MM.1S (cell line): Measurements from ENCODE around the gene SPATA25.
A peak's percentile ranks its signal among the peaks of the same experiment; 100 is the strongest.

Source experiments
- EZH2 ChIP-seq: fragments of 300-600 bp; sonication (generic); optimal IDR thresholded peaks from 2 replicates; pipeline ENCODE3; 2017; ENCODE audit warnings: low read depth, mild to moderate bottlenecking, antibody characterized with exemption, low read length, mixed read lengths
- EZH2phosphoT487 ChIP-seq: fragments of 300-600 bp; sonication (generic); IDR thresholded peaks from 2 replicates; pipeline ENCODE4 v1.6.1; 2018; ENCODE audit warnings: antibody characterized with exemption, low read length
- TF ChIP-seq, protein P1 (sequence below): fragments of 300-600 bp; sonication (generic); IDR thresholded peaks from 2 replicates; pipeline ENCODE4 v1.5.1; 2016; ENCODE audit warnings: antibody characterized with exemption, low read length, mixed read lengths

DNA sequence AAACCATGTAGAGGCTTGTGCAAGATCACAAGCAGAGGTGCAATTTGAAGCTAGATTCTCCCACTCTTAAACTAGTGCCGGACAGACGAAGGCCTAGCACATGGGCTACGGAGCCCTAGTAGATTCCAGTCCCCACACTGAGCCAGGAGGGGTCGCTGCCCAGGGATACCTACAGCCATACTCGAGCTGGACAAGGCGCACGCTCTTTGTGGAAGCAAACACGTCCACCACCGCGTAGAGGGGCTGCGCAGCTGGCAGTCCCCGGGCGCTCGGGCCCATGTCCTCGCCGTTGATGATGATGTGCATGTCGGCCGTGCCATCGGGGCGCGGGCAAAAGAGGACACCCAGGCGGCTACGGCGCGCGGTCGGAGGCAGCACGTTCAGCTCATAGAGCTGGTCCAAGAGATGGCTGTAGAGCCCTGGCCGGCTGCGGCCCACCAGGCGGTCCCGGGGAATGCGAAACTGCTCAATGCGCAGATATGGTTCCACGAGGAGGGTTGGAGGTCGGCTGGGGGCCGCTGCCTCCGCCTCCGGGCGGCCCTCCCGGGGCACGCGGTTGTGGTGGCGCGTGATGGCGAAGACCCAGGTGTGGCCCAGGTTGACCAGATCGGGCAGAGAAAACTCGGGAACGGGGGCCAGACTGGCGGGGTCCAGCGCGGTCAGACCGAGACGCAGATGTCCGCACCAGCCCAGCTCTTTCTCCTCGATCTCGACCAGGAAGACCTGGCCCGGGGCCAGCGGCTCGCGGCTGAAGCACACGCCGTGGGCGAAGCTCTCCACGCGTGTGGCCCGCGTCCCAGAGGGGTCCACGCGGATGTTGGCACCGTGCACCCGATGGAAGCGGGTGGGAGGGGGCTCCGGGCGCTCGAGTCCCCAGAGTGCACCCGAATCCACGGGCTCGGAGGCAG lies 2.9 kb upstream of the SPATA25 start:
- TF ChIP-seq, protein P1, sequence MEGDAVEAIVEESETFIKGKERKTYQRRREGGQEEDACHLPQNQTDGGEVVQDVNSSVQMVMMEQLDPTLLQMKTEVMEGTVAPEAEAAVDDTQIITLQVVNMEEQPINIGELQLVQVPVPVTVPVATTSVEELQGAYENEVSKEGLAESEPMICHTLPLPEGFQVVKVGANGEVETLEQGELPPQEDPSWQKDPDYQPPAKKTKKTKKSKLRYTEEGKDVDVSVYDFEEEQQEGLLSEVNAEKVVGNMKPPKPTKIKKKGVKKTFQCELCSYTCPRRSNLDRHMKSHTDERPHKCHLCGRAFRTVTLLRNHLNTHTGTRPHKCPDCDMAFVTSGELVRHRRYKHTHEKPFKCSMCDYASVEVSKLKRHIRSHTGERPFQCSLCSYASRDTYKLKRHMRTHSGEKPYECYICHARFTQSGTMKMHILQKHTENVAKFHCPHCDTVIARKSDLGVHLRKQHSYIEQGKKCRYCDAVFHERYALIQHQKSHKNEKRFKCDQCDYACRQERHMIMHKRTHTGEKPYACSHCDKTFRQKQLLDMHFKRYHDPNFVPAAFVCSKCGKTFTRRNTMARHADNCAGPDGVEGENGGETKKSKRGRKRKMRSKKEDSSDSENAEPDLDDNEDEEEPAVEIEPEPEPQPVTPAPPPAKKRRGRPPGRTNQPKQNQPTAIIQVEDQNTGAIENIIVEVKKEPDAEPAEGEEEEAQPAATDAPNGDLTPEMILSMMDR: 0 out of 2 replicates have a peak, but pooled peaks have one; percentile 5
- TF ChIP-seq EZH2phosphoT487 (no peak), EZH2 (no peak)
